Glutamatergic neuron (in vitro differentiated cells): ENCODE data around the gene B3GLCT. TPM values are rescaled to one million over a fixed set of nuclear protein-coding genes. Genes with fewer than 3 reads are reported as not detected.

Experiments used
- DNase-seq: peaks from one replicate; pipeline ENCODE4 v3.0.0; 2022
- H3K27ac Mint-ChIP-seq: one replicate; pipeline ENCODE4 v1.8.0; 2020; ENCODE audit warnings: mild to moderate bottlenecking, mixed read lengths, inconsistent platforms; ENCODE audit not compliant: unreplicated experiment
- H3K27me3 Mint-ChIP-seq: one replicate; pipeline ENCODE4 v1.8.0; 2020; ENCODE audit warnings: mild to moderate bottlenecking, moderate library complexity, mixed read lengths, inconsistent platforms; ENCODE audit not compliant: unreplicated experiment
- H3K36me3 Mint-ChIP-seq: one replicate; pipeline ENCODE4 v1.8.0; 2020; ENCODE audit warnings: mild to moderate bottlenecking, mixed read lengths, inconsistent platforms; ENCODE audit not compliant: unreplicated experiment
- H3K4me1 Mint-ChIP-seq: one replicate; pipeline ENCODE4 v1.8.0; 2020; ENCODE audit warnings: mild to moderate bottlenecking, low read depth, mixed read lengths, inconsistent platforms; ENCODE audit not compliant: unreplicated experiment
- H3K4me3 Mint-ChIP-seq: one replicate; pipeline ENCODE4 v1.8.0; 2020; ENCODE audit warnings: mild to moderate bottlenecking, mixed read lengths, inconsistent platforms; ENCODE audit not compliant: unreplicated experiment
- H3K9me3 Mint-ChIP-seq: one replicate; pipeline ENCODE4 v1.8.0; 2020; ENCODE audit warnings: mild to moderate bottlenecking, moderate library complexity, mixed read lengths, inconsistent platforms; ENCODE audit not compliant: unreplicated experiment
- total RNA-seq: library from RNA; stranded (reverse); fragmentation: NEBNext Ultra II Directional; extraction: Animal tissue kit (Norgen Biotek cat#: 25700); gene quantifications from one replicate; pipeline ENCODE4 v1.2.1, GENCODE V29; 2021; ENCODE audit not compliant: unreplicated experiment
- TF ChIP-seq, protein P1 (sequence below): fragments of 200-600 bp; sonication (generic); IDR thresholded peaks from one replicate; pipeline ENCODE4 v1.5.0; 2021; ENCODE audit not compliant: partially characterized antibody, unreplicated experiment

Gene B3GLCT
- total RNA-seq, 1 donor from 2014 or later, result 11.6 TPM

DNA sequence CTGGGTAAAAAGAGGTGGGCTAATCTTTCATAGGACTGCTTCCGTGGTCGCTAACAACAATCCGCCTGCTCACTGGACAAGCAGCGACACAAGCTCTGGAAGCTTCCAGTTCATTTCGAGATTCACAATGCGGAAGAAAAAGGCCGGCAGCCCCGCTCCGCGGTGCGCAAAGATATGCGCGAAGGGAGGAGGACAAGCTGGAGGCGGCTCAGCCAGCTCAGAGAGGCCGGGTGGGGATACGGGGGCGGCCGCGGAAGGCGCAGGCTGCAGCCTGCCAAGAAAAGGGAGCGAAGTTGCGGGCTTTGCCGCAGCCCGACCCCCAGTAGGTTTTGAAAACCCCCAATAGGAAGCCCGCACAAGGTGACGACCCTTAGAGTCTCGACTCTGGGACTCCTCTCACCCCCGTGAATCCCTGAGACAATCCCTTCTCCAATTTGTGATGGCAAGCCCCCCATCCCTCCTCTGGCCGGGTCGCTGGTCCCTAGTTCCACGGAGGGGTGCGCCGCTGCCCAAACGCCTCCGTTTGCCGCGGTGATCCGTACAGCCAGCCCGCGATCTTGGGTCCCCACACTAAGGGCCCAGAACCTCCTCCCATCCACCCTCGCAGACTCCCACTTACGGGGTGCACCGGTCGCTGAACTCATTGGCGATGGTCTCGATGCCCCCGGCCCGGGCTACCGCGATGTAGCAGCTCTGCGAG lies 38.8 kb upstream of the B3GLCT start:
- H3K27ac Mint-ChIP-seq, result peak overlapping the region; percentile 99
- H3K36me3 Mint-ChIP-seq, result no peaks in the 10 kb centered on the region
- H3K4me1 Mint-ChIP-seq, result peaks cover 15% of the 10 kb centered on the region
- DNase-seq, result peak; percentile 70
- H3K4me3 Mint-ChIP-seq, result peak overlapping the region; percentile 98
- peaks cover 11% of the 10 kb centered on the region for H3K27me3 Mint-ChIP-seq
- TF ChIP-seq, protein P1, sequence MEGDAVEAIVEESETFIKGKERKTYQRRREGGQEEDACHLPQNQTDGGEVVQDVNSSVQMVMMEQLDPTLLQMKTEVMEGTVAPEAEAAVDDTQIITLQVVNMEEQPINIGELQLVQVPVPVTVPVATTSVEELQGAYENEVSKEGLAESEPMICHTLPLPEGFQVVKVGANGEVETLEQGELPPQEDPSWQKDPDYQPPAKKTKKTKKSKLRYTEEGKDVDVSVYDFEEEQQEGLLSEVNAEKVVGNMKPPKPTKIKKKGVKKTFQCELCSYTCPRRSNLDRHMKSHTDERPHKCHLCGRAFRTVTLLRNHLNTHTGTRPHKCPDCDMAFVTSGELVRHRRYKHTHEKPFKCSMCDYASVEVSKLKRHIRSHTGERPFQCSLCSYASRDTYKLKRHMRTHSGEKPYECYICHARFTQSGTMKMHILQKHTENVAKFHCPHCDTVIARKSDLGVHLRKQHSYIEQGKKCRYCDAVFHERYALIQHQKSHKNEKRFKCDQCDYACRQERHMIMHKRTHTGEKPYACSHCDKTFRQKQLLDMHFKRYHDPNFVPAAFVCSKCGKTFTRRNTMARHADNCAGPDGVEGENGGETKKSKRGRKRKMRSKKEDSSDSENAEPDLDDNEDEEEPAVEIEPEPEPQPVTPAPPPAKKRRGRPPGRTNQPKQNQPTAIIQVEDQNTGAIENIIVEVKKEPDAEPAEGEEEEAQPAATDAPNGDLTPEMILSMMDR, result no peak
- peaks cover 10% of the 10 kb centered on the region for H3K9me3 Mint-ChIP-seq

DNA sequence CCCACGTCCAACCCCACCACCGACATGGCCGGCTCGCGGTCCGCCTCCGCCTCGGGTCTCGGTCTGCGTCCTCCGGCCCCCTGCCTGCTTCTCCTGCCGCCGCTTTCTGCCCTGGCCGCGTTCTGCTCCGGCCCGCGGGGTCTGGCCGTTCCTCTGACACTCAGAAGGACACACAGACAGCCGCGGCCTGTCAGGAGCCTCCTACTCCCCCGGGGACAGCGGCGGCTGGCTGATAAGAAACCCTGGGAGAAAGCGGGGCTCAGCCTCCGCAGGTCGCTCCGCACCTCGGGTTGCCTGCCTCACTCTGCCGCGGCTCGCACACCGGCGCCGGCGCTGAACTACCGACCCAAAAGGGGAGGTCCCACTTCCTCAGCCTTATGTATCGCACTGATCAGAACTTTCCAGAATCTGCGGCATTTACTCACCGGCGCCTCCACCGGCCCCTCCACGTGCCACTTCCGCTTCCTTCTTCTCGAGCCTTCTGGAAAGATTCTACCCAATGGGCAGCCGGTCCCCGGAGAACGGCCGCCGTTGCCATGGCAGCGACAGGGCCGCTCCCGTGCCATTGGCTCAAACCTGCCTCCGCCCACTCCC lies 38.1 kb upstream of the B3GLCT start, which contains the start of gene HSPH1:
HSPH1 (minus strand) TSS at position 348 of the 594 bp plus-strand sequence; CDS start at position 26, 322 bp downstream.
- DNase-seq, result peak; percentile 100
- Mint-ChIP-seq H3K4me3 (peak within 1 kb of the TSS; percentile 98), H3K36me3 (no peaks in the 10 kb centered on the region)

DNA sequence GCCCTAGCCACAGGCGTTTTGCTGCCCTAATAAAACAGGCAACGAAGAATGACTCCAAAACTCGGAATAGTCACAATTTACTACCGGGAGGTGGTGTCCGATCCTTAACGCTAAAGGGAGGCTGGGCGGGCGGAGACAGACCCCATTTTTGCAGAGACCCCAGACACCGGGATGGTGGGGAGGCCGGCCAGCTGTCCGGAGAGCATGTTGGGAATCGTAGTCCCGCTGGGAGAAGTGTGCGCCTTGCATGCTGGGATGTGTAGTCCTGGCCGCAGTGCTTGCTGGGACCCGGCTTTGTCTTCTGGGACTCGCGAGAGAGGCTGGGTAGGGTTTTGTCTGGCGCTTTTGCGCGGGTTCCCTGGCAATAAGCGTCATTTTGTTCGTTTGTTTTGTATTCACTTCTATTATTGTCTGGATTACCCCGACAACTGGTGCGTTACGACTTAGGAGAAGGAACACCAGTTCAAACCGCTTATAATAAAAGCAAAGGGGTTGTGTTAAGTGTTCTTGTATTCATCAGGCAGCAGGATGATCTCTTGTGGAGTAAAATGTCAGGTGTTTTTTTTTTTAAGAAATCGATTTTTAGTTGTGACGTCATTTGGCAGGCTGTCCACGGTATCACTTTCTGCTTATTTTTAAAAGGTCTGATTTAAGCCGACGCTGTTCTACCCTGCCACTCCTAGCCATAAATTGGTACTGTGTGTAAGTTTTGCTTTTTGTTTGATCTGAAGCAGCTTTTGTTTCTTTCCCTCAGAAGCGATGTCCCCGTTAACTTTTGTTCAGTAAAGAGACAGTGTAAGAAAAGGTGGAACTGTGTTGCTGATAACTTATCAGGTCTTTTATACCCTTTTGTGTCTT lies 37.4 kb upstream of the B3GLCT start:
- peak; percentile 94 for DNase-seq
- Mint-ChIP-seq H3K9me3 (peaks cover 10% of the 10 kb centered on the region), H3K4me1 (peaks cover 15% of the 10 kb centered on the region), H3K27ac (peak overlapping the region; percentile 99), H3K36me3 (no peaks in the 10 kb centered on the region), H3K27me3 (peaks cover 11% of the 10 kb centered on the region), H3K4me3 (peak overlapping the region; percentile 98)
- TF ChIP-seq, protein P1, result no peak

More for the DNA sequence above, 38.1 kb upstream of the B3GLCT start, which contains the start of gene HSPH1:
- Mint-ChIP-seq H3K4me1 (peaks cover 15% of the 10 kb centered on the region), H3K27me3 (peaks cover 11% of the 10 kb centered on the region), H3K27ac (peak within 1 kb of the TSS; percentile 99), H3K9me3 (peaks cover 10% of the 10 kb centered on the region)
- TF ChIP-seq, protein P1, result peak; percentile 28

DNA sequence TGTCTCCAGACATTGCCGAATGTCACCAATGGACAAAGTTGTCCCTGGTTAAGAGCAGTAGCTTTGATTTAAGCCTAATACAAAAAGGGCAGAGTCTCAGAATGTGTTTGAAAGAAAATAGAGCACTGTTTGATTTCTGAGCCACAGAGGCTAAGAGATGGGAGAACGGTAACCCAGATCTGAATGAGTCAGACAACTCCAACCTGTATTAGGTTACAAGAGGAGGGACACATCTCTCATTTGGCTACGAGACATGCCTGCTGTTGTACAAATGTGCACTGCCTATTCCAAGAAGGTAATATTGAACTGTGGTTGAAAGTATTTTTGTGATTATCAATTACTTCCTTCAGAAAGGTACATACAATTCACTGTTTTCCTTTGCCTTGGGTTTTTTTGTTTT lies 33.2 kb upstream of the B3GLCT start:
- peaks cover 8% of the 10 kb centered on the region for H3K9me3 Mint-ChIP-seq
- no peak for DNase-seq
- no peak overlapping the region for H3K27ac Mint-ChIP-seq
- H3K4me1 Mint-ChIP-seq, result no peaks in the 10 kb centered on the region
- H3K27me3 Mint-ChIP-seq, result peaks cover 8% of the 10 kb centered on the region
- TF ChIP-seq, protein P1, result no peak
- H3K4me3 Mint-ChIP-seq, result no peak overlapping the region
- H3K36me3 Mint-ChIP-seq, result no peaks in the 10 kb centered on the region
